T-helper 2 cell treated with Interferon-gamma antibody and Interleukin-4, amounts not matched to agents 100 ng/mL and 5 ng/mL, for 36 hours (primary cell): Measurements from ENCODE around the gene KDM7A. TPM values are rescaled to one million over a fixed set of nuclear protein-coding genes. Genes with fewer than 3 reads are reported as not detected.
"Not testable (repeated sequence)": the region's sequence is repeated elsewhere in the genome, so short reads cannot be mapped to it uniquely, and the experiment has no call there.

ENCODE experiments used
- intact Hi-C: fragments of 100-400 bp; cut with micrococcal nuclease; formaldehyde crosslinking; loops from one replicate; pipeline ENCODE4 v1.15.1; 2023
- total RNA-seq: library from RNA; stranded (reverse); gene quantifications from 2 replicates; pipeline ENCODE4 v1.2.3, GENCODE V29; 2022

KDM7A gene
- total RNA-seq, 1 donor from 2014 or later = 11.8 TPM

DNA sequence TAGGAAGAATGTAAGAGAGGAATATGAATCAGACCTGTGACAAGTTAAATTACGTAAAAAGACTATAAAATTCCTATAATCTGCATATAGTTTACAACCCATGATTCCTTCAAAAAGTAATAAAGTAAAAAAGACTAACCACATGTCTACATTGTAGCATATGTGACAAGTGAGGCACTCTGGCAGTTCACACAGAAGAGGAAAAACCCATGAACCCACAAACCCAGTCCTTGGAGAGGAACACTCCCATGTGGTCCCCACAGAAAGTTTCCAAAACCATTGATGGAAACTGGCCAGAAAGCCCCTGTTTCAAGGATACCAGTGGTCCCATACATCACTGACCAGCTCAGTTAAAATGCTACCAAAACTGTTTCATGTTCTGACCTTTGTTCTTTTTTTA, 15.7 kb downstream of the KDM7A start:
- intact Hi-C loops = no loop called here

DNA sequence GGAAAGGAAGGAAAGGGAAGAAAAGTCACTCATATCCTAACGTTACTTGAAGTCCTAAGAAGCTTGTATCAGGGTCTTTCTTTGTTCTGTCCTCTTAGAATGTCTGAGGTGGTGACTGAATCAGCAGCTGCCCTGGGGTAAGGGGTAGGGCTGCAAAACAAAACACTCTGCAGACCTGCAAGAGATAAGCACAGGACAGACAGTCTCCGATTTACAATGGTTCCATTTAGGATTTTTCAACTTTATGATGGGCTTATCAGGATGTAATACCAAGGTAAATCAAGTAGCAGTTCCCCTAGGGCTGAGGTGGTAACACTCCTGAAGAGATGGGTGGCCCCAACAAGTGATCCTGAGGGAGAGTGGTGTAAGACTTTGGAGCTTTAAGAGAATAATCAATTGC, 16.5 kb downstream of the KDM7A start:
- intact Hi-C loops = no loop called here

DNA sequence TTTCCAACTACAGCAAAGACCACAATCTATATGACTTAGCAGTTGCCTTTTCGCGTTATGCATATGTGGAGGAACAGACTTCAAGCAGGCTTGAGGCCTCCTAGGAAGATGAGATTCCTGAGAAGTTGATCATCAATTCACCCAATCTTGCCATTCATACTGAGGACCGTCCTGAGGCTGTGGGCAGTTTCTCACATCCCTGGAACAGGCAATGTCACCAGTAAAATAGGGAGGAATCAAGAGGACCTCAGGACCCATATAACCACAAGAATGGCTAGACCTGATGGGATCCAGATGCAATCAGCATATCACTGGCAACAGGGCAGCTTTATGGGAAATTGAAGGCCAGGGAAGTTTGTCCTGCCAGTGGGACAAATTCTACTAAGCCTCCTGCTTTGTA, 17.3 kb downstream of the KDM7A start:
- intact Hi-C loops = no loop called here

DNA sequence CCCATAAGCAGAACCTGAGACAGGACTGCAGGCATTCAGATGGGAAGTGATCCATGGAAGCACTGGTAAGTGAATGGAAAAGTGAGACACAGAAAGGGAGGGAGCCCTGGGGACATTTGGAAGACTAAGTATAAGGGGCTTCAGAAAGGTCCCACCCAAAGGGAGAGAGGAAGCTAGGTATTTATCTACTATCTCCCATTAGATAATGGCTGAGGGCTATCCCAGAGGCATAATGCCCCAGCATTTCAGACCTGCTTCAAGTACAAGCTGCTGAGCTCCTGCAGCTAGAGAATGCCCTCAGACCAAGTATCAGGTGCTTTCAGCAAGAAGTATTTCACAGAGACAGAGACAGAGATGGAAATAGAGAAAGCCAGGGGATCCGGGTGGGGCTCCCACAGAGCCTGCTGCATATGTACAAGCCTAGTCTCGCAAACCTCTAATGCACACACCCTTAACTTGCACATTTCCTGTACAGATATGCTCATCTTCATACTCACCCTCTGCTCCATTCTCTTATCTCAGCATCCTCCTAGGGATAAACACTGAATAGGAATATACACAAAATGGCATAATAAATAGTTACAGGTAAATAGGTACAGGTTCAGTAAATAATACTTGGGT, 20.2 kb downstream of the KDM7A start:
- intact Hi-C loops = no loop called here

DNA sequence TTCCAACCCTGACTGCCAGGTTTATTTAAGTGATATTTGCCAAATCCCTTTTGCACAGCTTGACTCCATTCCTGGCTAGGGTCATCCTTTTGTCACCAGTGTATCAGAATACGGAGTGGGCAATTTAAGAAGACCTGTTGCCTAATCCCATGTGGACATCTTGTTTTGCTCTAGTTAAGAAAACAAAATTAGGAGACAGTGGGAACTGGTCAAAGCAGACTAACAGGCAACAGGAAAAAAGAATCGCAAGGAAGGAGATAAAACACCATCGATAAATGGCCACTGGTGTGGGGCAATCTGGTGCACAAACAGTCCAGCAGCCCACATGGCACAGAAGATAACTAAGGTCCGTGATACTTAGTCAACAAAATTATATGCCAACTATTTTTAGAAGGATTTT, 21.4 kb downstream of the KDM7A start:
- intact Hi-C loops = no loop called here

DNA sequence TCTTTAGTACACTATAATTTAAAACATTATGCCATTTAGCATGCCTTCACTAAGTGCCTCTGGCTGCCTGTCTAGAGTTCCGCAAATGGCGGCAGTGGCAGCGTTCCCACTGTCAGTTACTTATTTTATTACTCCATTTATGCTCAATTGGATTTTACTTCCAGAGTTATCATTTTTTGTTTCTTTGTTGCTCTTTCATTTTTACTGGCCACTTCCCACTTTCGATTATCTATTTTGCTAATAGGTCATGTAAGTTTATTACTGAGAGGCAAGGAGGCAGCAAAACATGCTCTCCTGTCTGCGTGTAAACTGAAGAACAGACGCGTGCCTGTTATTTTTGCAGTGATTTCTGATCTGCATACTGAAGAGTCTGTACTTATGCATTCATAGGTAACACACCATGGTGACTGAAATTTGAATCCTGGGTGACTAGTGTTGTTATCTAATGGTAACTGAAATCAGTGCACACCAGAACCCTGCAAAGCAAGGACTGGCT, 23.1 kb downstream of the KDM7A start:
- intact Hi-C loops = no loop called here

DNA sequence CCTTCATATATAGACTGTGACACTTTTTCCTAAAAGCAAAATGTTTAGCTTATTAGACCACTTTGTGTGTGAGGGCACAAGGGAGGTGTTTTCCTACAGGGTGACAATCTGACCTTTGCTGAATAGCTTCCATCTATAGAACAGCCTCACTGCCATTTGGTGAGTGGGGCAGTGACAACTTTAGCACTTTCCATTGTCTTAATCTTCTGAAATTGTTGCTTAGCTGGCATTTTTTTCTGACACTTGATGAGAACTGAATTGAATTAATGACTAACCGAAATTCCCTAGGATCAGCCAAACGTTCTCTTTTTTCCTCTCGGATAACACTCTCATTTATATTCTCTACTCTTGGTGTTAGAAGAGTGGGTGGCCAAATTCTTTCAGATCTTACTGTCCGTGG, 30.2 kb downstream of the KDM7A start:
- intact Hi-C loops = no loop called here

DNA sequence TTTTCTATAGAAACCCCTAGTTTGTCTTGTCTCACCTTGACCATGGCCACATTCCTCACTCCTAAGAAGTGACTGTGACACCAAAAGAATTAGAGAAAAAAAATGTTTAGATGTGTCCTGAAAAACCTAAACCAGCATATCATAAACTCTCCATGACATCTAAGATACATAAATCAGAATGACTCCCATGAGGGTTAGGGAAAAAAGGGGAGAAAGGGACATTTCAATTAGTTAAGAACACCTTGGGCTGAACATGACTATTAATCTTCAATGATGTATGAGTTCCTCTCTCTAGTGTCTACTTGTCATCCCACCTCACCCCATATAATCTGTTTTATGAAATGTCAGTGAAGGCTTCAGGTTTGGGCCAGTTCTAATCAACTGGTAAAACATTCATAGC, 31.1 kb downstream of the KDM7A start:
- intact Hi-C loops = no loop called here

DNA sequence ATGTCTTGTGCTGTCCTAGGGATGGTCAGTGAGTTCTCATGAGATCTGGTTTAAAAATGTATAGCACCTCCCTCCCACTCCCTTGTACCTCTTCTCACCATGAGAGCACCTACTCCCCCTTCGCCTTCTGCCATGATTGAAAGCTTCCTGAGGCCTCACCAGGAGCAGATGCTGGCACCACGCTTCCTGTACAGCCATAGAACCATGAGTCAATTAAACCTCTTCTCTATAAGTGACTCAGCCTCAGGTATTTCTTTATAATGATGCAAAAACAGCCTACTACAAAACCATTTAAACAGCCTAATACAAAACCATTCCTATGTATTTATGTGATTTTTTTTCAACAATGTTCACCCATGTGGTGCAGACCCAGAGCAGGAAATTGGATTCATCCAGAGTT, 32.0 kb downstream of the KDM7A start:
- intact Hi-C loops = no loop called here

DNA sequence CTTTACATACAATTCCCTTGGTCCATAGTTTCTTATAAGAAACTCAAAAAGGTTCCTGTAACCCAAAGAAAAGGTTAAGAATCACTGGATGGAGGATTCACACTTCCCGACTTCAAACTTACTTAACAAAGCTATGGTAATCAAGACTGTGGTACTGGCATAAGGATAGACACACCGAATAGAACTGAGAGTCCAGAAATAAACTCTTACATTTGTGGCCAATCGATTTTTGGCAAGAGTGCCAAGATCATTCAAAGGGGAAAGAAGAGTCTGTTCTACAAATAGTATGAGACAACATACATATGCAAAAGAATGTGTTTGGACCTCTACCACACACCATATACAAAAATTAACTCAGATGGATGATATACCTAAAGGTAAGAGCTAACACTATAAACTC, 32.8 kb downstream of the KDM7A start:
- intact Hi-C loops = no loop called here

DNA sequence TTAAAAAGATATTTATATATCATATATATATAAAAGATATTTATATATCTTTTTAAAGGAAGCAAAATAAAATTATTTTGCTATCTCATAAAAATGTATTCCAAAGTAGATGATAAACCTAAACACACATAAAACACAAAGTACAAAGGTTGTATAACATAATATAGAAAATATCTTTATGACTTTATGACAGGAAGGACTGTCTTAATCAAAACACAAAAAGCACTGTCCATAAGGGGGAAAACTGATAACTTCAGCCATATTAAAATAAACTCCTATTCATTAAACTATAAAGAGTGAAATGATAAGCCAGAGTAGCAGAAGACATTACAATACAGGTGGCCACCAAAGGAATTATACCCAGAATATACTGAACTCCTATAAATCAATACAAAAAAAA, 34.8 kb downstream of the KDM7A start:
- intact Hi-C loops = no loop called here

DNA sequence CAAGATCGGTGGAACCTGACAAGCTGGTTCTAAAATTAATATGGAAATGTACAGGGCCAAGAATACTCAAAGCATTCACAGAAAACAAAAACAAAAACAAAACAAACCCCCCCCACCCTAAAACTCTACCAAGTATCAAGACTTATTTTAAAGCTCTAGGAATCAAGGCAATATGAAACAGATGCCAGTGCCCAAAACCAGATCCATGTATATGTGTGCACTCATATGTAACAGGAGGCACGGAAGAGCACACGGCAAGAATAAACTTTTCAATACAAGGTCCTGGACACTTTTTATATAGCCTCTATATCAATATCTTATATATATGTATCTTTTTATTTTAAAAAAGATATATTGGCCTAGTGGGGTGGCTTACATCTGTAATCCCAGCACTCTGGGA, 35.5 kb downstream of the KDM7A start:
- intact Hi-C loops = no loop called here

DNA sequence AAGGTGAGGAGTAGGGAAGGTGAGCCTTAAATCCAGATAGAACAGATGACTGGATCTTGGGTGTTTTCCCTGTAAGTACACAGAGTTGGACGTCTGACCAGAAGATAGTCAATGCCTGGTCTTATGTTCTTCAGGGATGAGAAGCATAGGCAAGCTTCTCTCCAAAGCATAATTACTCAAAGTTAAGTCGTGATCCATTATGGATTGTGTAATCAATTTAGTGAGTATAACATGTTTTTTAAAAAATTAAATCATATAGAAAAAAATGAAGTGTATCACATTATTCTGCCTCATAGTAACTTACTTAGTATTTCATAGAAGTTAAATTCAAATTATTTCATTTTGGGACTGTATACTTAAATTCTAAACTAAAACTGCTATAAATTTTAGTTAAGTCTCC, 39.7 kb downstream of the KDM7A start:
- intact Hi-C loops = no loop called here

DNA sequence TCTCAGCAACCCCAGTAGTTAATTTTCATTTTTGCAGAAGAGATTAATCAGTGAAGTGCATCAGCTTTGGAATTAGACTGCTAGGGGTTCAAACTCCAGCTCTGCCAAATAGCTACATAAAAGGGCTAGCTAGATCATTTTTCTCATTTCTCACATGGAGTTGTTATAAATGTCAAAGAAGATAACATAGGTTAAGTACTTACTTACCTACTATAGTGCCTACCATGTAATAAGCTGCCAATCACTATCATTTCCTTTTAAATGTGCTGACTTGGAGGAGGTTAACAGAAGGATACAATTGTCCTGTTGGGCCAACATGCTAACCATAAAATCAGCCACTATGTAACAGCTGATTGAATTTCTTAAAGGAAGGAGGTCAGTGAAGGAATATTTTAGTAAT, 40.7 kb downstream of the KDM7A start:
- intact Hi-C loops = no loop called here

DNA sequence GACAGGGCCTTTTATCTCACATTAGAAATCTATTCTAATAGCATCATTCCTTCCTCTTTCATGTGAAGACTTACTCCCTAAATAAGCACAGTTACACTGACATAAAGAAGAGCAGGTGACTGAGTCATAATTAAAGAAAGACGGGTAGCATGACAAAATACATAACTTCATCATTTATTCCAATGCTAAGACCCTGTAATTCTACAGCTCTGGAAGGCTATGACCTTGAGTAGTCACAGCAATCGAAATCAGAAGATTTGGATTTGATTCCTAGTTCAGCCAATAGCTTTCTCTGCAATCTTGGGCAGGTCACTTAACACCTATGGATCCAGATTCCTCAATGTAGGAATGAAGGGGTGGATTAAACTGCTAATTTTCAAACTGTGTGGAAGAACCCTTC, 42.7 kb downstream of the KDM7A start:
- intact Hi-C loops = no loop called here

DNA sequence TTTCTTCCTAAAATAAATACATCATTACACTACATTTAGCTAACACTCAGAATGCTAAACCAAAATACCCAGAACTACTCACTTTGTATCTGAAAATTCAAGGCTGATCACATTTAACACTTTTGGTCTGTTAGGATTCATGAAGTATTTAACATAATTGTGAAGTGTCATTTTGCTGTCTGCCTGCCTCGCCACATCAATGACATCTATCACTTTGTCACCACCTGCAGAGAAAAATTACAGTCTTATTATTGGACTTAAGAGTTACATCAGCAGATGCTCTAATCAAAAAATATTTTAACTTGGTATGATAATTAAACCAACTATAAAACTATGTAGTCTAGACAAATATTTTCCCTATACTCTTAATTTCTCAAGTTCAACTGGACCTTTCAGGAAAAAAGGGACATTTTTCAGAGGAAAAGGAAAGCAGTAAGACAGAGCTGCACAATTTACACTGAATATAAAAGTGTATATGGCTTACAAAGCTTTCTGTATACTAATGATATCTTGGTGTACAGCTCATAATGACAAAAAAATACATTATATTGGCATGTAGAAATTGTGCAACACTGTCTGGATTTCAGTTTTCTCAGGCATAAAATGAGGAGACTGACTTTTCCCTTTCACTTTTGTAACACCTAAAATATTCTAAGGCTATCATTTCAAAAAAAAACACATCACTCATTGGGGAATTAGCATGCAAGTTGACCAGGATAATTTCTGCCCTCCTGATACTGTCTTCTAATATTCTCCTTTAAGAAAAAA, 49.2 kb downstream of the KDM7A start:
- intact Hi-C loops = no loop called here

DNA sequence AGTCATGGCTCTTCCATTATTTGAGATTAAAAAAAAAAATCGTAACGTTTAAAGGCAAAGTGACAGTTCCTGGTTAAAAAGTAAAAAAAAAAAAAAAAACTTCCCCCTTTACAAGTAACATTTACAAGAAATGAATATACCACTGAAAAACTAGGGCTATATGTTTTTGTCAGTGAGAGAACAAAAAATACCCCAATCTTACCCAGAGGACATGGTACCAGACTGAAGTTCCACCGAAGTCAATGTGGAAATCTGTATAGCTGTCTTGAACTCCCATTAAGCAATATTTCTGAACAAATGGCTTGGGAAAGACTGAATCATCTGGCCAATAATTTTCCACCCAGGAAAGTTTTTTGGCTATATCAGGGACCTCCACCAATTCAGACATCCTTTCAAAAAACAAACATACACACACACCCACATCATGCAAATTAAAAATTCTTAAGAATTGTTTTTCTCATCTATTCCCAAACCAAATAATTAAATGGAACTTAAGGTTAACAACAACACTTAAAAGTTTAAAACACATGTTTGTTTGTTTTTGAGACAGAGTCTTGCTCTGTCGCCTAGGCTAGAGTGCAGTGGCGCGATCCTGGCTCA, 50.2 kb downstream of the KDM7A start:
- intact Hi-C loops = no loop called here

DNA sequence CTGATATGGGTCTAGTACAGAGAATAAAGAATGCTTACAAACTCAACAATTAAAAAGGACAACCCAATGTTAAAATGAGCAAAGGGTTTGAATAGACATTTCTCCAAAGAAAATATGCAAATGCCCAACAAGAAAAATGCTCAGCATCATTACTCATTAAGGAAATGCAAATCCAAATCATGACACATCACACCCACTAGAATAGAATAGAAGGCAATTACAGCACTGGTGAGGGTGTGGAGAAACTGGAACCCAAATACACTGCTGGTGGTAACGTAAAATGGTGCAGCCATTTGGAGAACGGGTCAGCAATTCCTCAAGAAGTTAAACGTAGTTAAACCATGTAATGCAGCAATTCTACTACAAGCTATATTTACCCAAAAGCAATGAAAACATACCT, 53.8 kb downstream of the KDM7A start:
- intact Hi-C loops = no loop called here

DNA sequence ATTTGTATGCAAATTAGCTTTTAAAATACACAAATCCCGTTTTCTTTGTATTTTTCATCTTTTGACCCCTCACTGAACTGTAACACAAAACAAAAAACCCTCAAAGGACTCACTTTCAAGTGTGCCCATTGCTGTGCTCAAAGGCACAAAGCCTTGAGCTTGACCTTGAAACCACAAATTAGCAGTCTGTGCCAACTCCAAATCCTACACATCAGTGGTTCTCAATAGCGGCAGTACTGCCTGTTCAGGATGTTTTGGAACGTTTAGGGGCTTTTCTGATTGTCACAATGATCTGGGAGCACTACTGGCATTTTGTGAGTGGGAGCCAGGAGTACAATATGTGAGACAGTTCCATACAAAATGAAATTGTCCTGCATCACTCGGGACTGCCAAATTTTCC, 55.5 kb downstream of the KDM7A start:
- intact Hi-C loops = no loop called here

DNA sequence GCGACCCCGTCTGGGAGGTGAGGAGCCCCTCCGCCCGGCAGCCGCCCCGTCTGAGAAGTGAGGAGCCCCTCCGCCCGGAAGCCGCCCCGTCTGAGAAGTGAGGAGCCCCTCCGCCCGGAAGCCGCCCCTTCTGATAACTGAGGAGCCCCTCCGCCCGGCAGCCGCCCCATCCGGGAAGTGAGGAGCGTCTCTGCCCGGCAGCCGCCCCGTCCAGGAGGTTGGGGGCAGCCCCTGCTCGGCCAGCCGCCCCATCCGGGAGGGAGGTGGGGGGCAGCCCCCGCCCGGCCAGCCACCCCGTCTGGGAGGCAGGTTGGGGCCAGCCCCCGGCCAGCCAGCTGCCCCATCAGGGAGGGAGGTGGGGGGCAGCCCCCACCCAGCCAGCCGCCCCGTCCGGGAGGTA, 62.0 kb downstream of the KDM7A start:
- intact Hi-C loops = not testable (repeated sequence)

DNA sequence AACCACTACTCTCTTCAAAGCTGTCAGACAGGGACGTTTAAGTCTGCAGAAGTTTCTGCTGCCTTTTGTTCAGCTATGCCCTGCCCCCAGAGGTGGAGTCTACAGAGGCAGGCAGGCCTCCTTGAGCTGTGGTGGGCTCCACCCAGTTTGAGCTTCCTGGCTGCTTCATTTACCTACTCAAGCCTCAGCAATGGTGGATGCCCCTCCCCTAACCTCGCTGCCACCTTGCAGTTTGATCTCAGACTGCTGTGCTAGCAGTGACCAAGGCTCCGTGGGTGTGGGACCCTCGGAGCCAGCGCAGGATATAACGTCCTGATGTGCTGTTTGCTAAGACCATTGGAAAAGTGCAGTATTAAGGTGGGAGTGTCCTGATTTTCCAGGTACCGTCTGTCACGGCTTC, 68.0 kb downstream of the KDM7A start:
- intact Hi-C loops = not testable (repeated sequence)

DNA sequence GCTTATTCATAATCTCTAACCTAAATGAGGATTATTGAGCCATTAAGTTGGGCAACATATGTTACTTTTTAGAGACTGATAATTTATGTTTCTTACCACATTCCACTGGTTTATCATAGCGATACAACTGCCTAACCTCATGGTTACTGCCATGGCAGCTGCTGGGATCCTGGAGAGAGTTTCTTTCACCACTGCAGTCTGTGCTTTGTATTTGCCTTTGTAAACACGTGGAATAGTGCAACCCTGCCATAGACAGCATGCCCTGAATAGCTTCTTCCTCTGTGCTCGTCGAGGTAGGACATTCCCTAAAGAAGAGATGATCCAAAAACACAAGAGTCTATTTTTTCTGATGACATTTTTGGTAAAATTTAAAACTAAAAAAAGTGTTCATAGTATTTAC, 80.3 kb downstream of the KDM7A start:
- intact Hi-C loops = no loop called here

DNA sequence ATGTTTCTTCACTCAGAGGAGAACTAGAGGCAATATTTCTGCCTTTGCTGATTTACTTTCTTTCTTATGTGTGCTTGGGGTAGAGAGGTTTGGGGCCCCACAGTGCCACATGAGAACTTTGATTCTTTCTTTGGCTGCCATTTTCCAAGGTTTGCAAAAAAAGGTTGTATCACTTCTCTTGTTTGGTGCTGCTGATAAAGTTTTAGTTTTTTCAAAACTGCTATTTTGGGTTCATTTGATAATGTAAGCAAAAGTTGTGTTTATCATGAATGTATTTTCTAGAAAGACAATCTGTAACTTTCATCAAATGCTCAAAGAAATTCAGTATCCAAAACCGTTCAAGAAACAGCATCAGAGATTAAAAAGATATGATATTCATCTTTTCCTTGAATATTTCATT, 83.4 kb downstream of the KDM7A start:
- intact Hi-C loops = no loop called here
